ENCODE data around the gene RHNO1. TPM values are rescaled to one million over a fixed set of nuclear protein-coding genes. Genes with fewer than 3 reads are reported as not detected.

The RHNO1 gene
- total RNA-seq, 4 donors from 2014 or later: 15.1 to 20.0 (median 18.6) TPM

GRCh38 chr12:2884810-2885209 is 7.8 kb downstream of the RHNO1 start:
- DNase-seq: no peak
- Histone ChIP-seq H3K4me1 (peaks cover 0 to 7% (median 0%) of the 10 kb centered on the region in 3 donors), H3K9me3 (no peaks in the 10 kb centered on the region), H3K27me3 (no peaks in the 10 kb centered on the region), H3K36me3 (peaks cover 0 to 38% (median 0%) of the 10 kb centered on the region in 3 donors), H3K27ac (no peak overlapping the region), H3K4me3 (no peak overlapping the region)
- WGBS, 2 donors: 82 to 83% methylated on average over 2 of the region's 2 CpGs
- TF ChIP-seq CTCF (IDR thresholded peaks at IDR 0.05): no peak
- TF ChIP-seq POLR2A (IDR thresholded peaks at IDR 0.05): no peak
- intact Hi-C loops (cut with DNase I): loop anchor here (10.0 kb wide), 1 partner anchor 60 kb away; no protein-coding TSS in a partner anchor

GRCh38 chr12:2886768-2887450 is 9.9 kb downstream of the RHNO1 start:
- no peak for TF ChIP-seq POLR2A (IDR thresholded peaks at IDR 0.05)
- no peak for TF ChIP-seq CTCF (IDR thresholded peaks at IDR 0.05)
- intact Hi-C loops (cut with DNase I): loop anchor here (10.0 kb wide), 1 partner anchor 58 kb away; no protein-coding TSS in a partner anchor
- Histone ChIP-seq H3K27ac (no peak overlapping the region), H3K4me1 (peaks cover 3 to 14% (median 6%) of the 10 kb centered on the region in 3 donors), H3K36me3 (peaks cover 0 to 29% (median 0%) of the 10 kb centered on the region in 3 donors), H3K27me3 (no peaks in the 10 kb centered on the region), H3K4me3 (no peak overlapping the region), H3K9me3 (no peaks in the 10 kb centered on the region)
- WGBS, 2 donors: 88 to 91% methylated on average over 7 to 10 of the region's 10 CpGs
- no peak for DNase-seq

GRCh38 chr12:2890001-2890387 is 13.0 kb downstream of the RHNO1 start:
- no peak for DNase-seq
- Histone ChIP-seq H3K4me3 (peak overlapping the region; percentile 68 to 97 (median 78)), H3K27ac (peak overlapping the region; percentile 89 to 98 (median 94)), H3K36me3 (peaks cover 0 to 26% (median 0%) of the 10 kb centered on the region in 3 donors), H3K4me1 (peaks cover 6 to 37% (median 10%) of the 10 kb centered on the region in 3 donors), H3K27me3 (no peaks in the 10 kb centered on the region), H3K9me3 (no peaks in the 10 kb centered on the region)
- 73% methylated on average over 10 of the region's 10 CpGs for WGBS, 2 donors
- TF ChIP-seq POLR2A (IDR thresholded peaks at IDR 0.05) (no peak), CTCF (IDR thresholded peaks at IDR 0.05) (no peak)
- intact Hi-C loops (cut with DNase I): no loop called here

GRCh38 chr12:2890388-2891239 is 13.6 kb downstream of the RHNO1 start, which contains the start of gene TULP3:
TULP3 (plus strand) TSS chr12:2890891; CDS start chr12:2890948, 57 bp downstream.
- WGBS, 2 donors: 0 to 8% methylated on average over 4 to 9 of the region's 83 CpGs
- intact Hi-C loops (cut with DNase I): no loop called here
- TF ChIP-seq CTCF (IDR thresholded peaks at IDR 0.05) (peak in 1 of 6 experiments; percentile 28), POLR2A (IDR thresholded peaks at IDR 0.05) (peak in 3 of 4 donors; percentile 74 to 89 (median 75))
- peaks cover 6 to 37% (median 10%) of the 10 kb centered on the region in 3 donors for H3K4me1 ChIP-seq
- H3K27me3 ChIP-seq: no peaks in the 10 kb centered on the region
- no peaks in the 10 kb centered on the region for H3K9me3 ChIP-seq
- peak; percentile 82 for DNase-seq
- peak within 1 kb of the TSS; percentile 89 to 98 (median 94) for H3K27ac ChIP-seq
- peak within 1 kb of the TSS; percentile 68 to 97 (median 78) for H3K4me3 ChIP-seq
- H3K36me3 ChIP-seq: peaks cover 0 to 20% (median 0%) of the 10 kb centered on the region in 3 donors

Measured in esophagus squamous epithelium (tissue), 5 donors.